WTC11 (cell line): ENCODE measurements around the gene CBX6. TPM values are rescaled to one million over a fixed set of nuclear protein-coding genes. Genes with fewer than 3 reads are reported as not detected.

Experiments used
- ATAC-seq: fragments of 200-7000 bp; cut with Tn5 transposase; 2 replicates; pipeline ENCODE4 v1.10.0; 2021; ENCODE audit warnings: mild to moderate bottlenecking, moderate library complexity
- CTCF ChIA-PET: fragments of 300-600 bp; sonication (Branson Sonifier 250); formaldehyde crosslinking; loops from one replicate; lab custom pipeline; 2021; ENCODE audit warnings: antibody characterized with exemption; lab: Charles Lee
- POLR2A ChIA-PET: fragments of 350-600 bp; sonication (Branson Sonifier 250); formaldehyde crosslinking; loops from one replicate; lab custom pipeline; 2021; ENCODE audit warnings: antibody characterized with exemption; lab: Charles Lee
- DNase-seq: peaks from one replicate; pipeline ENCODE4 v3.0.0; 2021; ENCODE audit warnings: low spot score
- H3K27ac Mint-ChIP-seq: 2 replicates; pipeline ENCODE4 v1.8.0; 2021; ENCODE audit warnings: mixed read lengths
- H3K27me3 Mint-ChIP-seq: 2 replicates; pipeline ENCODE4 v1.8.0; 2021; ENCODE audit warnings: low read depth, mild to moderate bottlenecking, moderate library complexity, mixed read lengths
- H3K36me3 Mint-ChIP-seq: 2 replicates; pipeline ENCODE4 v1.8.0; 2021; ENCODE audit warnings: mixed read lengths
- H3K4me1 Mint-ChIP-seq: 2 replicates; pipeline ENCODE4 v1.8.0; 2022; ENCODE audit warnings: mixed read lengths
- H3K4me3 Mint-ChIP-seq: 2 replicates; pipeline ENCODE4 v1.8.0; 2021; ENCODE audit warnings: mild to moderate bottlenecking, moderate library complexity, mixed read lengths
- H3K9me3 Mint-ChIP-seq: 2 replicates; pipeline ENCODE4 v1.8.0; 2021; ENCODE audit warnings: mixed read lengths
- JAZF1 ChIP-seq: fragments of 250-450 bp; sonication (Bioruptor Pico); IDR thresholded peaks from 2 replicates; pipeline ENCODE4 v1.9.0; 2021; ENCODE audit warnings: moderate library complexity, mild to moderate bottlenecking, inconsistent platforms
- KAT7 ChIP-seq: sonication (generic); formaldehyde crosslinking; IDR thresholded peaks from 2 replicates; pipeline ENCODE4 v1.8.1; 2023; ENCODE audit warnings: missing genetic modification reagents, mild to moderate bottlenecking, borderline replicate concordance
- MYBL2 ChIP-seq: sonication (generic); formaldehyde crosslinking; IDR thresholded peaks from 2 replicates; pipeline ENCODE4 v1.8.1; 2023; ENCODE audit warnings: mild to moderate bottlenecking, moderate library complexity, missing genetic modification reagents
- NFATC4 ChIP-seq: fragments of 250-450 bp; sonication (Bioruptor Pico); IDR thresholded peaks from 2 replicates; pipeline ENCODE4 v1.9.0; 2021; ENCODE audit warnings: mild to moderate bottlenecking
- NR2C2 ChIP-seq: sonication (generic); formaldehyde crosslinking; IDR thresholded peaks from 2 replicates; pipeline ENCODE4 v1.8.0; 2022; ENCODE audit warnings: mild to moderate bottlenecking, missing genetic modification reagents
- RELA ChIP-seq: sonication (generic); formaldehyde crosslinking; IDR thresholded peaks from 2 replicates; pipeline ENCODE4 v1.8.1; 2022; ENCODE audit warnings: missing genetic modification reagents, mild to moderate bottlenecking, borderline replicate concordance
- RORB ChIP-seq: fragments of 250-450 bp; sonication (Bioruptor Pico); IDR thresholded peaks from 2 replicates; pipeline ENCODE4 v1.9.0; 2021; ENCODE audit warnings: mild to moderate bottlenecking
- SMAD3 ChIP-seq: sonication (generic); formaldehyde crosslinking; IDR thresholded peaks from 2 replicates; pipeline ENCODE4 v1.8.0; 2022; ENCODE audit warnings: missing genetic modification reagents, mild to moderate bottlenecking, borderline replicate concordance
- ZNF416 ChIP-seq: fragments of 250-450 bp; sonication (Bioruptor Pico); IDR thresholded peaks from 2 replicates; pipeline ENCODE4 v1.9.0; 2021; ENCODE audit warnings: mild to moderate bottlenecking, inconsistent platforms
- total RNA-seq: library from RNA; stranded (reverse); gene quantifications from 3 replicates; pipeline ENCODE4 v1.2.3, GENCODE V29; 2021
- TF ChIP-seq, protein P1 (sequence below): sonication (generic); formaldehyde crosslinking; IDR thresholded peaks from 2 replicates; pipeline ENCODE4 v1.8.0; 2023; ENCODE audit warnings: missing genetic modification reagents, mild to moderate bottlenecking, borderline replicate concordance
- TF ChIP-seq, protein P2 (sequence below): sonication (generic); formaldehyde crosslinking; IDR thresholded peaks from 2 replicates; pipeline ENCODE4 v1.8.1; 2022; ENCODE audit warnings: mild to moderate bottlenecking, missing genetic modification reagents, moderate library complexity, borderline replicate concordance
- TF ChIP-seq, protein P3 (sequence below): sonication (generic); formaldehyde crosslinking; IDR thresholded peaks from 2 replicates; pipeline ENCODE4 v1.8.1; 2022; ENCODE audit warnings: missing genetic modification reagents, borderline replicate concordance
- TF ChIP-seq, protein P4 (sequence below): sonication (generic); formaldehyde crosslinking; IDR thresholded peaks from 2 replicates; pipeline ENCODE4 v1.8.1; 2023; ENCODE audit warnings: mild to moderate bottlenecking, moderate library complexity, missing genetic modification reagents
- TF ChIP-seq, protein P5 (sequence below): fragments of 200-600 bp; IDR thresholded peaks from 2 replicates; pipeline ENCODE4 v1.8.0; 2022; ENCODE audit warnings: antibody characterized with exemption
- TF ChIP-seq, protein P6 (sequence below): sonication (generic); formaldehyde crosslinking; IDR thresholded peaks from 2 replicates; pipeline ENCODE4 v1.8.1; 2023; ENCODE audit warnings: mild to moderate bottlenecking, missing genetic modification reagents

The CBX6 gene
- total RNA-seq, 1 experiment from 2014 or later, result 27.0 TPM

DNA sequence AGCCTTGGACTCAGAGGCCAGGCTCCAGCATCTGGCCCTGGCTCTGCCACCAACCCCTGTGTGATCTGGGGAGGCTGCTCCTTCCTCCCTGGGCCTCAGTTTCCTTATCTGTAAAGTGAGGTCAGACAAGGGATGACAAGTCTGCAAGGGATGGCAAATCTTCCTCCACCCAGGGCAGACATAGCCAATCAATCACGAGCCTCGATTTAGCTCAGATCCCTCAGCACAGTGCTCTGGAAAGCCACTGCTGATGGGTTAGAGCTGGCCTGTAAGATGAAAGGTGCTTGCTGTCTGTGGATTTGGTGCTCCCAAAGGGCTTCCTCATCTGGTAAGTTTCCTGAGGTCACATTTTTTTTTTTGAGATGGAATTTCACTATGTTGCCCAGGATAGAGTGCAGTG, 48.4 kb downstream of the CBX6 start (continued):
- TF ChIP-seq MYBL2 (CRISPR knock-in tag), result no peak
- TF ChIP-seq RELA, result no peak
- no peak for TF ChIP-seq KAT7 (CRISPR knock-in tag)
- TF ChIP-seq, protein P1, sequence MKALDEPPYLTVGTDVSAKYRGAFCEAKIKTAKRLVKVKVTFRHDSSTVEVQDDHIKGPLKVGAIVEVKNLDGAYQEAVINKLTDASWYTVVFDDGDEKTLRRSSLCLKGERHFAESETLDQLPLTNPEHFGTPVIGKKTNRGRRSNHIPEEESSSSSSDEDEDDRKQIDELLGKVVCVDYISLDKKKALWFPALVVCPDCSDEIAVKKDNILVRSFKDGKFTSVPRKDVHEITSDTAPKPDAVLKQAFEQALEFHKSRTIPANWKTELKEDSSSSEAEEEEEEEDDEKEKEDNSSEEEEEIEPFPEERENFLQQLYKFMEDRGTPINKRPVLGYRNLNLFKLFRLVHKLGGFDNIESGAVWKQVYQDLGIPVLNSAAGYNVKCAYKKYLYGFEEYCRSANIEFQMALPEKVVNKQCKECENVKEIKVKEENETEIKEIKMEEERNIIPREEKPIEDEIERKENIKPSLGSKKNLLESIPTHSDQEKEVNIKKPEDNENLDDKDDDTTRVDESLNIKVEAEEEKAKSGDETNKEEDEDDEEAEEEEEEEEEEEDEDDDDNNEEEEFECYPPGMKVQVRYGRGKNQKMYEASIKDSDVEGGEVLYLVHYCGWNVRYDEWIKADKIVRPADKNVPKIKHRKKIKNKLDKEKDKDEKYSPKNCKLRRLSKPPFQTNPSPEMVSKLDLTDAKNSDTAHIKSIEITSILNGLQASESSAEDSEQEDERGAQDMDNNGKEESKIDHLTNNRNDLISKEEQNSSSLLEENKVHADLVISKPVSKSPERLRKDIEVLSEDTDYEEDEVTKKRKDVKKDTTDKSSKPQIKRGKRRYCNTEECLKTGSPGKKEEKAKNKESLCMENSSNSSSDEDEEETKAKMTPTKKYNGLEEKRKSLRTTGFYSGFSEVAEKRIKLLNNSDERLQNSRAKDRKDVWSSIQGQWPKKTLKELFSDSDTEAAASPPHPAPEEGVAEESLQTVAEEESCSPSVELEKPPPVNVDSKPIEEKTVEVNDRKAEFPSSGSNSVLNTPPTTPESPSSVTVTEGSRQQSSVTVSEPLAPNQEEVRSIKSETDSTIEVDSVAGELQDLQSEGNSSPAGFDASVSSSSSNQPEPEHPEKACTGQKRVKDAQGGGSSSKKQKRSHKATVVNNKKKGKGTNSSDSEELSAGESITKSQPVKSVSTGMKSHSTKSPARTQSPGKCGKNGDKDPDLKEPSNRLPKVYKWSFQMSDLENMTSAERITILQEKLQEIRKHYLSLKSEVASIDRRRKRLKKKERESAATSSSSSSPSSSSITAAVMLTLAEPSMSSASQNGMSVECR (CRISPR knock-in tag), result no peak

DNA sequence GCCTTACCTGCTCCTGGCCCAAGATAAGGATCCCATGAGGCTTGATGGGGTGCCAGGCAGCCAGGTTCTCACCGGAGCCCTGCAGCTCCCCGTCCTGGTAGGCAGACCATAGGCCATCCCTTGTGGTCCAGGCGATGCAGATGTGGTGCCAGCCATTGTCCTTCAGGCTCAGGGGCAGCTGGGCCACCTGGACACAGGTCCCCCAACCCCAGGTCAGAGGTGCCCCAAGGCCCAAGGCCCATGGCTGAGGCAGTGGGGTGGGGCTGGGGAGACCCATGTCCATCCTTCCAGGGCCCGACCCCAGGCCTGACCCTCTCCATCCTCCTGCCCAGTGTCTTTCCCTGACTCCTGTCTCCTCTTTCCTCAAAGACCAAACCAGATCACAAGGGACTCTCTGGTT, 48.9 kb downstream of the CBX6 start:
- H3K36me3 Mint-ChIP-seq, result no peaks in the 10 kb centered on the region
- no peaks in the 10 kb centered on the region for H3K9me3 Mint-ChIP-seq
- peaks cover 2% of the 10 kb centered on the region for H3K27me3 Mint-ChIP-seq
- DNase-seq (no peak), ATAC-seq (no peak)
- no peak overlapping the region for H3K4me3 Mint-ChIP-seq
- no peak overlapping the region for H3K27ac Mint-ChIP-seq
- TF ChIP-seq, protein P2, sequence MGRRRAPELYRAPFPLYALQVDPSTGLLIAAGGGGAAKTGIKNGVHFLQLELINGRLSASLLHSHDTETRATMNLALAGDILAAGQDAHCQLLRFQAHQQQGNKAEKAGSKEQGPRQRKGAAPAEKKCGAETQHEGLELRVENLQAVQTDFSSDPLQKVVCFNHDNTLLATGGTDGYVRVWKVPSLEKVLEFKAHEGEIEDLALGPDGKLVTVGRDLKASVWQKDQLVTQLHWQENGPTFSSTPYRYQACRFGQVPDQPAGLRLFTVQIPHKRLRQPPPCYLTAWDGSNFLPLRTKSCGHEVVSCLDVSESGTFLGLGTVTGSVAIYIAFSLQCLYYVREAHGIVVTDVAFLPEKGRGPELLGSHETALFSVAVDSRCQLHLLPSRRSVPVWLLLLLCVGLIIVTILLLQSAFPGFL (CRISPR knock-in tag), result no peak
- no peak for TF ChIP-seq RORB (CRISPR knock-in tag)
- TF ChIP-seq, protein P3, sequence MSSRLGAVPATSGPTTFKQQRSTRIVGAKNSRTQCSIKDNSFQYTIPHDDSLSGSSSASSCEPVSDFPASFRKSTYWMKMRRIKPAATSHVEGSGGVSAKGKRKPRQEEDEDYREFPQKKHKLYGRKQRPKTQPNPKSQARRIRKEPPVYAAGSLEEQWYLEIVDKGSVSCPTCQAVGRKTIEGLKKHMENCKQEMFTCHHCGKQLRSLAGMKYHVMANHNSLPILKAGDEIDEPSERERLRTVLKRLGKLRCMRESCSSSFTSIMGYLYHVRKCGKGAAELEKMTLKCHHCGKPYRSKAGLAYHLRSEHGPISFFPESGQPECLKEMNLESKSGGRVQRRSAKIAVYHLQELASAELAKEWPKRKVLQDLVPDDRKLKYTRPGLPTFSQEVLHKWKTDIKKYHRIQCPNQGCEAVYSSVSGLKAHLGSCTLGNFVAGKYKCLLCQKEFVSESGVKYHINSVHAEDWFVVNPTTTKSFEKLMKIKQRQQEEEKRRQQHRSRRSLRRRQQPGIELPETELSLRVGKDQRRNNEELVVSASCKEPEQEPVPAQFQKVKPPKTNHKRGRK (CRISPR knock-in tag), result no peak
- TF ChIP-seq, protein P4, sequence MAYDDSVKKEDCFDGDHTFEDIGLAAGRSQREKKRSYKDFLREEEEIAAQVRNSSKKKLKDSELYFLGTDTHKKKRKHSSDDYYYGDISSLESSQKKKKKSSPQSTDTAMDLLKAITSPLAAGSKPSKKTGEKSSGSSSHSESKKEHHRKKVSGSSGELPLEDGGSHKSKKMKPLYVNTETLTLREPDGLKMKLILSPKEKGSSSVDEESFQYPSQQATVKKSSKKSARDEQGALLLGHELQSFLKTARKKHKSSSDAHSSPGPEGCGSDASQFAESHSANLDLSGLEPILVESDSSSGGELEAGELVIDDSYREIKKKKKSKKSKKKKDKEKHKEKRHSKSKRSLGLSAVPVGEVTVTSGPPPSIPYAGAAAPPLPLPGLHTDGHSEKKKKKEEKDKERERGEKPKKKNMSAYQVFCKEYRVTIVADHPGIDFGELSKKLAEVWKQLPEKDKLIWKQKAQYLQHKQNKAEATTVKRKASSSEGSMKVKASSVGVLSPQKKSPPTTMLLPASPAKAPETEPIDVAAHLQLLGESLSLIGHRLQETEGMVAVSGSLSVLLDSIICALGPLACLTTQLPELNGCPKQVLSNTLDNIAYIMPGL, result no peak
- TF ChIP-seq JAZF1, result no peak
- TF ChIP-seq, protein P5, sequence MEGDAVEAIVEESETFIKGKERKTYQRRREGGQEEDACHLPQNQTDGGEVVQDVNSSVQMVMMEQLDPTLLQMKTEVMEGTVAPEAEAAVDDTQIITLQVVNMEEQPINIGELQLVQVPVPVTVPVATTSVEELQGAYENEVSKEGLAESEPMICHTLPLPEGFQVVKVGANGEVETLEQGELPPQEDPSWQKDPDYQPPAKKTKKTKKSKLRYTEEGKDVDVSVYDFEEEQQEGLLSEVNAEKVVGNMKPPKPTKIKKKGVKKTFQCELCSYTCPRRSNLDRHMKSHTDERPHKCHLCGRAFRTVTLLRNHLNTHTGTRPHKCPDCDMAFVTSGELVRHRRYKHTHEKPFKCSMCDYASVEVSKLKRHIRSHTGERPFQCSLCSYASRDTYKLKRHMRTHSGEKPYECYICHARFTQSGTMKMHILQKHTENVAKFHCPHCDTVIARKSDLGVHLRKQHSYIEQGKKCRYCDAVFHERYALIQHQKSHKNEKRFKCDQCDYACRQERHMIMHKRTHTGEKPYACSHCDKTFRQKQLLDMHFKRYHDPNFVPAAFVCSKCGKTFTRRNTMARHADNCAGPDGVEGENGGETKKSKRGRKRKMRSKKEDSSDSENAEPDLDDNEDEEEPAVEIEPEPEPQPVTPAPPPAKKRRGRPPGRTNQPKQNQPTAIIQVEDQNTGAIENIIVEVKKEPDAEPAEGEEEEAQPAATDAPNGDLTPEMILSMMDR, result no peak
- TF ChIP-seq, protein P6, sequence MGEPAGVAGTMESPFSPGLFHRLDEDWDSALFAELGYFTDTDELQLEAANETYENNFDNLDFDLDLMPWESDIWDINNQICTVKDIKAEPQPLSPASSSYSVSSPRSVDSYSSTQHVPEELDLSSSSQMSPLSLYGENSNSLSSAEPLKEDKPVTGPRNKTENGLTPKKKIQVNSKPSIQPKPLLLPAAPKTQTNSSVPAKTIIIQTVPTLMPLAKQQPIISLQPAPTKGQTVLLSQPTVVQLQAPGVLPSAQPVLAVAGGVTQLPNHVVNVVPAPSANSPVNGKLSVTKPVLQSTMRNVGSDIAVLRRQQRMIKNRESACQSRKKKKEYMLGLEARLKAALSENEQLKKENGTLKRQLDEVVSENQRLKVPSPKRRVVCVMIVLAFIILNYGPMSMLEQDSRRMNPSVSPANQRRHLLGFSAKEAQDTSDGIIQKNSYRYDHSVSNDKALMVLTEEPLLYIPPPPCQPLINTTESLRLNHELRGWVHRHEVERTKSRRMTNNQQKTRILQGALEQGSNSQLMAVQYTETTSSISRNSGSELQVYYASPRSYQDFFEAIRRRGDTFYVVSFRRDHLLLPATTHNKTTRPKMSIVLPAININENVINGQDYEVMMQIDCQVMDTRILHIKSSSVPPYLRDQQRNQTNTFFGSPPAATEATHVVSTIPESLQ (CRISPR knock-in tag), result no peak
- no peak for TF ChIP-seq SMAD3 (CRISPR knock-in tag)
- TF ChIP-seq NFATC4, result no peak
- no peak for TF ChIP-seq ZNF416 (CRISPR knock-in tag)
- no peak for TF ChIP-seq NR2C2 (CRISPR knock-in tag)
- ChIA-PET POLR2A (no interaction called here), CTCF (interaction anchor here (1.4 kb wide), 1 partner anchor 54 kb away, joined by 9 read pairs; no protein-coding TSS in a partner anchor)
- no peaks in the 10 kb centered on the region for H3K4me1 Mint-ChIP-seq
